Measurements from ENCODE around the gene LRRC66.

The LRRC66 gene

DNA sequence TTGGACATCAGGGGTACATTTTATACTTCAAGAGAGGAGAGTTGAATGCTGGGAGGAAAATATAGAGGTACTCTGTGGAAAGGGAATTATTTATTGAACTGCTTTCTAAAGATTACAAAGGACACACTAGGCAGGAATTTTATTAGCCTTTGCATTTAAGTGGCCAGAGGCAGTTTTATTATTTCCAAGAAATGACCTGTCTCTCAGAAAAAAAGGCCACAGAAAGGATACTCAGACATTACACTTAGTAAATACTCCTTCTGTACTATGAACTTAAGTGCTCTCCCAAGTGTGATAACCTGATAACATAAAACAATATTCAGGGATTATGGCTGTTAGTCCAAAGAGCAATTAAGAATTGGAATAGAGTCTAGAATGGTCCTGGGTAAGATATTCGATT is 7.5 kb downstream of the LRRC66 start:
- WGBS, 2 experiments (ENCODE audit: insufficient coverage in 2 of 2), result no CpG with 5 or more reads among the region's 1 CpG
- H3K27ac ChIP-seq (ENCODE audit: low read depth, low read length, severe bottlenecking), result no peak overlapping the region
- no peak overlapping the region for H3K4me3 ChIP-seq (ENCODE audit: extremely low read depth, insufficient read depth, low read length, poor library complexity, severe bottlenecking)
- no peaks in the 10 kb centered on the region for H3K4me1 ChIP-seq (ENCODE audit: control insufficient read depth, insufficient read depth, low read length, poor library complexity, severe bottlenecking)
- H3K9me3 ChIP-seq (ENCODE audit: control insufficient read depth, low read length), result no peaks in the 10 kb centered on the region
- no peaks in the 10 kb centered on the region for H3K36me3 ChIP-seq (ENCODE audit: control insufficient read depth, insufficient read depth, low read length)

- H3K9me3 ChIP-seq (ENCODE audit: control insufficient read depth, low read length), result no peaks in the 10 kb centered on the region
- H3K27ac ChIP-seq (ENCODE audit: low read depth, low read length, severe bottlenecking), result no peak overlapping the region
- H3K4me1 ChIP-seq (ENCODE audit: control insufficient read depth, insufficient read depth, low read length, poor library complexity, severe bottlenecking), result no peaks in the 10 kb centered on the region
- H3K36me3 ChIP-seq (ENCODE audit: control insufficient read depth, insufficient read depth, low read length), result no peaks in the 10 kb centered on the region
- H3K4me3 ChIP-seq (ENCODE audit: extremely low read depth, insufficient read depth, low read length, poor library complexity, severe bottlenecking), result no peak overlapping the region
- no CpG with 5 or more reads among the region's 2 CpGs for WGBS, 2 experiments (ENCODE audit: insufficient coverage in 2 of 2)
Observed at GRCh38 chr4:52010986-52011385, 9.2 kb downstream of the LRRC66 start.

- H3K36me3 ChIP-seq (ENCODE audit: control insufficient read depth, insufficient read depth, low read length), result no peaks in the 10 kb centered on the region
- no peaks in the 10 kb centered on the region for H3K4me1 ChIP-seq (ENCODE audit: control insufficient read depth, insufficient read depth, low read length, poor library complexity, severe bottlenecking)
- H3K4me3 ChIP-seq (ENCODE audit: extremely low read depth, insufficient read depth, low read length, poor library complexity, severe bottlenecking), result no peak overlapping the region
- no peak overlapping the region for H3K27ac ChIP-seq (ENCODE audit: low read depth, low read length, severe bottlenecking)
- no peaks in the 10 kb centered on the region for H3K9me3 ChIP-seq (ENCODE audit: control insufficient read depth, low read length)
- 87 to 96% methylated on average over 3 to 4 of the region's 4 CpGs for WGBS, 2 experiments (ENCODE audit: insufficient coverage in 2 of 2)
Observed at GRCh38 chr4:52006887-52007286, 13.3 kb downstream of the LRRC66 start.

GRCh38 chr4:52005604-52006273 is 14.4 kb downstream of the LRRC66 start:
- no peaks in the 10 kb centered on the region for H3K4me1 ChIP-seq (ENCODE audit: control insufficient read depth, insufficient read depth, low read length, poor library complexity, severe bottlenecking)
- WGBS, 2 experiments (ENCODE audit: insufficient coverage in 2 of 2), result no CpG with 5 or more reads among the region's 2 CpGs
- no peak overlapping the region for H3K4me3 ChIP-seq (ENCODE audit: extremely low read depth, insufficient read depth, low read length, poor library complexity, severe bottlenecking)
- no peak overlapping the region for H3K27ac ChIP-seq (ENCODE audit: low read depth, low read length, severe bottlenecking)
- no peaks in the 10 kb centered on the region for H3K9me3 ChIP-seq (ENCODE audit: control insufficient read depth, low read length)
- H3K36me3 ChIP-seq (ENCODE audit: control insufficient read depth, insufficient read depth, low read length), result no peaks in the 10 kb centered on the region

DNA sequence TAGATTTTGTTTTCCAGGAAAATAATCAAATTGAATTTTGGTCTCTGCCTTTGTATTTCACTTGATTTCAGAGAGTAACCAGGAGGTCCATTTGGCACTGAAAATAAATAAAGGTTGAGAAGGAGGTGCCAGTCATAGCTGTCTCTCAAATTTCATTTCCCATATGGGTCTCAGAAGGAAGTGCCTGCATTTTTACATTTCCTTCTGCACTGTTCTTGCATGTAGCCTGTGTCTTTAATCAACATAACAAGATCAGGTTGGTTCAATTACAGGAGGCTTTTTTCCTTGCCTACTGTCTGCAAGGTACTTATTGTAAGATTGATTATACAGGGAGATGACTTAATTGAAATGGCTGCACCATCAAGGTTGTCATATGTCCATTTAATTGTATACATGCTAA is 15.7 kb downstream of the LRRC66 start:
- H3K36me3 ChIP-seq (ENCODE audit: control insufficient read depth, insufficient read depth, low read length), result no peaks in the 10 kb centered on the region
- no peaks in the 10 kb centered on the region for H3K4me1 ChIP-seq (ENCODE audit: control insufficient read depth, insufficient read depth, low read length, poor library complexity, severe bottlenecking)
- H3K4me3 ChIP-seq (ENCODE audit: extremely low read depth, insufficient read depth, low read length, poor library complexity, severe bottlenecking), result no peak overlapping the region
- no peak overlapping the region for H3K27ac ChIP-seq (ENCODE audit: low read depth, low read length, severe bottlenecking)
- H3K9me3 ChIP-seq (ENCODE audit: control insufficient read depth, low read length), result no peaks in the 10 kb centered on the region

- no peak overlapping the region for H3K27ac ChIP-seq (ENCODE audit: low read depth, low read length, severe bottlenecking)
- WGBS, 2 experiments (ENCODE audit: insufficient coverage in 2 of 2), result 73% methylated on average over 2 of the region's 2 CpGs; no CpG with 5 or more reads in 1 of the 2 experiments
- H3K4me3 ChIP-seq (ENCODE audit: extremely low read depth, insufficient read depth, low read length, poor library complexity, severe bottlenecking), result no peak overlapping the region
- no peaks in the 10 kb centered on the region for H3K9me3 ChIP-seq (ENCODE audit: control insufficient read depth, low read length)
- no peaks in the 10 kb centered on the region for H3K4me1 ChIP-seq (ENCODE audit: control insufficient read depth, insufficient read depth, low read length, poor library complexity, severe bottlenecking)
- no peaks in the 10 kb centered on the region for H3K36me3 ChIP-seq (ENCODE audit: control insufficient read depth, insufficient read depth, low read length)
Observed at GRCh38 chr4:52001616-52002015, 18.5 kb downstream of the LRRC66 start.

- Histone ChIP-seq H3K4me1 (ENCODE audit: control insufficient read depth, insufficient read depth, low read length, poor library complexity, severe bottlenecking) (no peaks in the 10 kb centered on the region), H3K9me3 (ENCODE audit: control insufficient read depth, low read length) (no peaks in the 10 kb centered on the region), H3K36me3 (ENCODE audit: control insufficient read depth, insufficient read depth, low read length) (no peaks in the 10 kb centered on the region), H3K27ac (ENCODE audit: low read depth, low read length, severe bottlenecking) (no peak overlapping the region), H3K4me3 (ENCODE audit: extremely low read depth, insufficient read depth, low read length, poor library complexity, severe bottlenecking) (no peak overlapping the region)
- WGBS, 2 experiments (ENCODE audit: insufficient coverage in 2 of 2), result 80 to 93% methylated on average over 1 to 3 of the region's 5 CpGs
Observed at GRCh38 chr4:51999250-51999649, 20.9 kb downstream of the LRRC66 start.

DNA sequence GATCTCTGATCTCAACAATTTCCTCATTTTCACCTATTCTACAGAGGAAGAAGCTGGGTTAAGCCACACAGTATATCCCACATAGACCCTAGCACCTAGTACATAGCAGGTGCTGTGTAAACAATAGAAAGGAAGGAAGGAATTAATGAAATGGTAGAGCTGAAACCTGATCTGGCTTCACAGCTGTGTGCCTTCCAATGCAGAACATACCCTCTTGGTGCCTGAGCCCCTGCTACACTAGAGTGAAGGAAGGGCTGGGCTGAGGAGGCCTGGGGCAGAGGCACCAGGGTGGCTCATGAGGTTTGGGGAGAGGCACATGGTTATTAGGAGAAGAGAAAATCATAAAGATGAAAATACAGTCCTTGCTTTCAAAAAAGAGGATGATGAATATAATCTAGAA is 21.3 kb downstream of the LRRC66 start:
- no peak overlapping the region for H3K4me3 ChIP-seq (ENCODE audit: extremely low read depth, insufficient read depth, low read length, poor library complexity, severe bottlenecking)
- no peaks in the 10 kb centered on the region for H3K4me1 ChIP-seq (ENCODE audit: control insufficient read depth, insufficient read depth, low read length, poor library complexity, severe bottlenecking)
- no peak overlapping the region for H3K27ac ChIP-seq (ENCODE audit: low read depth, low read length, severe bottlenecking)
- H3K36me3 ChIP-seq (ENCODE audit: control insufficient read depth, insufficient read depth, low read length), result no peaks in the 10 kb centered on the region
- H3K9me3 ChIP-seq (ENCODE audit: control insufficient read depth, low read length), result no peaks in the 10 kb centered on the region

DNA sequence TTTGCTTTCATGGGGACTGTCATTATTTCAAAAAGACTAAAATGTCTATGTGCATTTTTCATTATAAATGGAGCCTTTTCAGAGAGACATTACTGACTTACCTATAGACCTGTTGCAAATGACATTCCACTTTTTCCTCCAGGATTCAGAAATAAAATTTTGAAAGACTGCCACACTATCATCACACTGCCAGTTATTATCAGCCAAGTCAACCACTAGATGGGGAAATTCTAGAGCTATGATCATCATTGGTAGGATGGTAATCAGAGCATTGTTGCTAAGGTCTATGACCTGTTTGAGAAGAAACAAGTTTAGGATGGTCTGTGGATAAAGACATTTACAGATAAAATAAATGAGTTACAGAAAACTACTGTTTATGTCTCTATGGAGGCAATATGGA is 22.5 kb downstream of the LRRC66 start:
- Histone ChIP-seq H3K27ac (ENCODE audit: low read depth, low read length, severe bottlenecking) (no peak overlapping the region), H3K36me3 (ENCODE audit: control insufficient read depth, insufficient read depth, low read length) (no peaks in the 10 kb centered on the region), H3K4me3 (ENCODE audit: extremely low read depth, insufficient read depth, low read length, poor library complexity, severe bottlenecking) (no peak overlapping the region), H3K4me1 (ENCODE audit: control insufficient read depth, insufficient read depth, low read length, poor library complexity, severe bottlenecking) (no peaks in the 10 kb centered on the region), H3K9me3 (ENCODE audit: control insufficient read depth, low read length) (no peaks in the 10 kb centered on the region)

- no peak overlapping the region for H3K27ac ChIP-seq (ENCODE audit: low read depth, low read length, severe bottlenecking)
- WGBS, 2 experiments (ENCODE audit: insufficient coverage in 2 of 2), result 70 to 82% methylated on average over 13 to 15 of the region's 20 CpGs
- no peaks in the 10 kb centered on the region for H3K36me3 ChIP-seq (ENCODE audit: control insufficient read depth, insufficient read depth, low read length)
Observed at GRCh38 chr4:51995647-51996220, 24.4 kb downstream of the LRRC66 start.

GRCh38 chr4:51965862-51966261 is 54.3 kb downstream of the LRRC66 start:
- no peaks in the 10 kb centered on the region for H3K36me3 ChIP-seq (ENCODE audit: control insufficient read depth, insufficient read depth, low read length)
- no peaks in the 10 kb centered on the region for H3K4me1 ChIP-seq (ENCODE audit: control insufficient read depth, insufficient read depth, low read length, poor library complexity, severe bottlenecking)
- H3K4me3 ChIP-seq (ENCODE audit: extremely low read depth, insufficient read depth, low read length, poor library complexity, severe bottlenecking), result no peak overlapping the region
- no peaks in the 10 kb centered on the region for H3K9me3 ChIP-seq (ENCODE audit: control insufficient read depth, low read length)
- no peak overlapping the region for H3K27ac ChIP-seq (ENCODE audit: low read depth, low read length, severe bottlenecking)
- 100% methylated on average over 1 of the region's 1 CpG for WGBS, 2 experiments (ENCODE audit: insufficient coverage in 2 of 2)

More at GRCh38 chr4:51995647-51996220, 24.4 kb downstream of the LRRC66 start:
- Histone ChIP-seq H3K4me1 (ENCODE audit: control insufficient read depth, insufficient read depth, low read length, poor library complexity, severe bottlenecking) (no peaks in the 10 kb centered on the region), H3K9me3 (ENCODE audit: control insufficient read depth, low read length) (peaks cover 4% of the 10 kb centered on the region), H3K4me3 (ENCODE audit: extremely low read depth, insufficient read depth, low read length, poor library complexity, severe bottlenecking) (no peak overlapping the region)

Measured in mesodermal cell (in vitro differentiated cells).